ENCODE data around the gene FERMT3. TPM values are rescaled to one million over a fixed set of nuclear protein-coding genes. Genes with fewer than 3 reads are reported as not detected.

Gene FERMT3
- total RNA-seq, 4 donors from 2014 or later = 23.5 to 97.6 (median 42.2) TPM

GRCh38 chr11:64239662-64240434, 33.3 kb downstream of the FERMT3 start:
- no peak for TF ChIP-seq CTCF (IDR thresholded peaks at IDR 0.05; ENCODE audit: low read depth)

- TF ChIP-seq CTCF (IDR thresholded peaks at IDR 0.05; ENCODE audit: low read depth) = no peak
Observed at GRCh38 chr11:64240435-64241240, 34.1 kb downstream of the FERMT3 start, which contains the start of gene FKBP2. Gene FKBP2 (plus strand): TSS chr11:64241095. CDS start chr11:64242388, 1,293 bp downstream.

- TF ChIP-seq CTCF (IDR thresholded peaks at IDR 0.05; ENCODE audit: low read depth) = no peak
Observed at GRCh38 chr11:64241241-64241490, 34.6 kb downstream of the FERMT3 start.

GRCh38 chr11:64241491-64242374, 35.2 kb downstream of the FERMT3 start:
- no peak for TF ChIP-seq CTCF (IDR thresholded peaks at IDR 0.05; ENCODE audit: low read depth)

GRCh38 chr11:64243236-64243854, 36.8 kb downstream of the FERMT3 start:
- no peak for TF ChIP-seq CTCF (IDR thresholded peaks at IDR 0.05; ENCODE audit: low read depth)

- TF ChIP-seq CTCF (IDR thresholded peaks at IDR 0.05; ENCODE audit: low read depth) = no peak
Observed at GRCh38 chr11:64244107-64244506, 37.6 kb downstream of the FERMT3 start.

Measured in subcutaneous adipose tissue (tissue), 4 donors.